Measurements from ENCODE around the gene PRRT4.

Gene PRRT4

GRCh38 chr7:128373606-128374005, 12.1 kb upstream of the PRRT4 start:
- no peak for DNase-seq

GRCh38 chr7:128370491-128370890, 9.0 kb upstream of the PRRT4 start:
- no peak for DNase-seq

- DNase-seq = no peak
Measured at GRCh38 chr7:128366986-128367385, 5.5 kb upstream of the PRRT4 start.

GRCh38 chr7:128366300-128366699, 4.8 kb upstream of the PRRT4 start:
- DNase-seq = no peak

GRCh38 chr7:128365432-128365831, 3.9 kb upstream of the PRRT4 start:
- DNase-seq = no peak

- DNase-seq = no peak
Measured at GRCh38 chr7:128364166-128364870, 2.8 kb upstream of the PRRT4 start.

- DNase-seq = no peak
Measured at GRCh38 chr7:128363261-128363721, 1.8 kb upstream of the PRRT4 start.

GRCh38 chr7:128362670-128363069, 1.2 kb upstream of the PRRT4 start:
- no peak for DNase-seq

GRCh38 chr7:128360359-128360678, 1.2 kb downstream of the PRRT4 start:
- no peak for DNase-seq

GRCh38 chr7:128359939-128360338, 1.6 kb downstream of the PRRT4 start:
- DNase-seq = no peak

- no peak for DNase-seq
Measured at GRCh38 chr7:128359336-128359735, 2.2 kb downstream of the PRRT4 start.

- no peak for DNase-seq
Measured at GRCh38 chr7:128358233-128358632, 3.3 kb downstream of the PRRT4 start.

GRCh38 chr7:128357217-128357613, 4.3 kb downstream of the PRRT4 start:
- no peak for DNase-seq

GRCh38 chr7:128356546-128357216, 4.8 kb downstream of the PRRT4 start:
- DNase-seq = no peak

GRCh38 chr7:128353610-128354009, 7.9 kb downstream of the PRRT4 start:
- no peak for DNase-seq

GRCh38 chr7:128353189-128353588, 8.3 kb downstream of the PRRT4 start:
- no peak for DNase-seq

GRCh38 chr7:128352636-128353035, 8.9 kb downstream of the PRRT4 start:
- DNase-seq = no peak

- DNase-seq = no peak
Measured at GRCh38 chr7:128352153-128352537, 9.3 kb downstream of the PRRT4 start.

GRCh38 chr7:128351296-128352152, 10.0 kb downstream of the PRRT4 start:
- DNase-seq = no peak

- DNase-seq = no peak
Measured at GRCh38 chr7:128350708-128351295, 10.7 kb downstream of the PRRT4 start.

GRCh38 chr7:128349466-128349825, 12.0 kb downstream of the PRRT4 start:
- DNase-seq = no peak

GRCh38 chr7:128347647-128348097, 13.8 kb downstream of the PRRT4 start:
- no peak for DNase-seq

- no peak for DNase-seq
Measured at GRCh38 chr7:128344431-128344774, 17.1 kb downstream of the PRRT4 start.

Measured in effector CD4-positive, alpha-beta T cell (primary cell).